ENCODE data around the gene RTF2.
"Not testable (repeated sequence)": the region's sequence is repeated elsewhere in the genome, so short reads cannot be mapped to it uniquely, and the experiment has no call there.

The RTF2 gene

GRCh38 chr20:56469077-56469449 lies 636 bp downstream of the RTF2 start:
- DNase-seq (ENCODE audit: extremely low spot score, insufficient read length, low read depth) (no peak), FAIRE-seq (no peak)

GRCh38 chr20:56483970-56484369 lies 15.5 kb downstream of the RTF2 start:
- DNase-seq (ENCODE audit: extremely low spot score, insufficient read length, low read depth) (no peak), FAIRE-seq (no peak)

GRCh38 chr20:56487216-56487615 lies 18.8 kb downstream of the RTF2 start:
- DNase-seq (ENCODE audit: extremely low spot score, insufficient read length, low read depth) (no peak), FAIRE-seq (no peak)

GRCh38 chr20:56488566-56488965 lies 20.1 kb downstream of the RTF2 start:
- FAIRE-seq (no peak), DNase-seq (ENCODE audit: extremely low spot score, insufficient read length, low read depth) (no peak)

- no peak for DNase-seq (ENCODE audit: extremely low spot score, insufficient read length, low read depth)
- no peak for FAIRE-seq
Measured at GRCh38 chr20:56501116-56501515, 32.7 kb downstream of the RTF2 start.

- no peak for DNase-seq (ENCODE audit: extremely low spot score, insufficient read length, low read depth)
- no peak for FAIRE-seq
Measured at GRCh38 chr20:56503916-56504315, 35.5 kb downstream of the RTF2 start.

GRCh38 chr20:56504373-56505005 lies 36.1 kb downstream of the RTF2 start:
- FAIRE-seq = no peak
- no peak for DNase-seq (ENCODE audit: extremely low spot score, insufficient read length, low read depth)

- no peak for FAIRE-seq
- no peak for DNase-seq (ENCODE audit: extremely low spot score, insufficient read length, low read depth)
Measured at GRCh38 chr20:56506103-56506502, 37.7 kb downstream of the RTF2 start.

- no peak for DNase-seq (ENCODE audit: extremely low spot score, insufficient read length, low read depth)
- FAIRE-seq = no peak
Measured at GRCh38 chr20:56511926-56512325, 43.5 kb downstream of the RTF2 start.

- no peak for FAIRE-seq
Measured at GRCh38 chr20:56513161-56514150, 45.0 kb downstream of the RTF2 start.

GRCh38 chr20:56516631-56517030 lies 48.2 kb downstream of the RTF2 start:
- DNase-seq (ENCODE audit: extremely low spot score, insufficient read length, low read depth) (no peak), FAIRE-seq (no peak)

More at GRCh38 chr20:56513161-56514150, 45.0 kb downstream of the RTF2 start:
- DNase-seq (ENCODE audit: extremely low spot score, insufficient read length, low read depth) = no peak

- FAIRE-seq = no peak
- no peak for DNase-seq (ENCODE audit: extremely low spot score, insufficient read length, low read depth)
Measured at GRCh38 chr20:56517211-56517610, 48.8 kb downstream of the RTF2 start.

- FAIRE-seq (no peak), DNase-seq (ENCODE audit: extremely low spot score, insufficient read length, low read depth) (no peak)
Measured at GRCh38 chr20:56517641-56518040, 49.2 kb downstream of the RTF2 start.

- FAIRE-seq = no peak
Measured at GRCh38 chr20:56518126-56518525, 49.7 kb downstream of the RTF2 start.

GRCh38 chr20:56518721-56519398 lies 50.4 kb downstream of the RTF2 start:
- FAIRE-seq (no peak), DNase-seq (ENCODE audit: extremely low spot score, insufficient read length, low read depth) (no peak)

More at GRCh38 chr20:56518126-56518525, 49.7 kb downstream of the RTF2 start:
- DNase-seq (ENCODE audit: extremely low spot score, insufficient read length, low read depth) = no peak

GRCh38 chr20:56519551-56519950 lies 51.1 kb downstream of the RTF2 start:
- no peak for DNase-seq (ENCODE audit: extremely low spot score, insufficient read length, low read depth)
- FAIRE-seq = no peak

- FAIRE-seq (no peak), DNase-seq (ENCODE audit: extremely low spot score, insufficient read length, low read depth) (no peak)
Measured at GRCh38 chr20:56520180-56520579, 51.8 kb downstream of the RTF2 start.

- FAIRE-seq = not testable (repeated sequence)
Measured at GRCh38 chr20:56520746-56521354, 52.4 kb downstream of the RTF2 start.

GRCh38 chr20:56522311-56522710 lies 53.9 kb downstream of the RTF2 start:
- DNase-seq (ENCODE audit: extremely low spot score, insufficient read length, low read depth) (no peak), FAIRE-seq (no peak)

More at GRCh38 chr20:56520746-56521354, 52.4 kb downstream of the RTF2 start:
- DNase-seq (ENCODE audit: extremely low spot score, insufficient read length, low read depth) = not testable (repeated sequence)

GRCh38 chr20:56524444-56524843 lies 56.0 kb downstream of the RTF2 start, which contains the start of gene FAM209A:
FAM209A (plus strand) TSS chr20:56524744; CDS start chr20:56524809, 65 bp downstream.
- not testable (repeated sequence) for DNase-seq (ENCODE audit: extremely low spot score, insufficient read length, low read depth); FAIRE-seq
